ENCODE data around the gene CDR2.

Gene CDR2

DNA sequence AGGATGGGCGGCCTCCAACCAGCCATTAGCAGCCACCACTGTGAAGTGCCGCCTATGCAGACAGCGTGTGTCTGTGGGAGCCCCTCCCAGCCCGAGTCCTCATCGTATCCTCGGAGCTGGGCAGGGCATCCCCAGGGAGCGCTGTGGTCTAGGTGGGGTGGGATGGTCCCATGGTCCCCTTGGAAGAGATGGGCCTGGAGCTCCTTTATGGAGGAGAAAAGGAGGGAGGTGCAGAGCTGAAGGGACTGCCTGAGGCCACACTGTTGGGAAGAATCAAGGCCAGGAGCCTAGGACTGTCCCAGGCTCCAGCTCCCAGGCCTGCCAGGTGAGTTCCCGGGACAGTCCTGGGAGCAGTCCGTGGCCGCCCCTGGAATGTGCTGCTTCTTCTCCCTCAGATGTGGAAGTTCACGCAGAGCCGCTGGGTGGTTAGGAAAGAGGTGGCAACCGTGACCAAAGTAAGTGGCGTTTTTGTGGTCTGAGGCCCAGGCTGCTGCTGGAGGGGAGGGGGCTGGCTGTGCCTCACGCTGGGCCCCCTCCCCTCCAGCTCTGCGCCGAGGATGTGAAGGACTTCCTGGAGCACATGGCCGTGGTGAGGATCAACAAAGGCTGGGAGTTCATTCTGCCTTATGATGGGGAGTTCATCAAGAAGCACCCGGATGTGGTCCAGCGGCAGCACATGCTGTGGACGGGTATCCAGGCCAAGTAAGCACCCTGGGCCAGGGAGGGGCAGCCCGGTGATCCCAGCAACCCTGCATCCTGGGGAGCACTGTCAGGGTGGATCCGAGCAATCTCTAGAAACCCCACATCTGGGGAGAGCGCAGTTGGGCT, 50.2 kb downstream of the CDR2 start:
- DNase-seq (ENCODE audit: low read depth): no peak

DNA sequence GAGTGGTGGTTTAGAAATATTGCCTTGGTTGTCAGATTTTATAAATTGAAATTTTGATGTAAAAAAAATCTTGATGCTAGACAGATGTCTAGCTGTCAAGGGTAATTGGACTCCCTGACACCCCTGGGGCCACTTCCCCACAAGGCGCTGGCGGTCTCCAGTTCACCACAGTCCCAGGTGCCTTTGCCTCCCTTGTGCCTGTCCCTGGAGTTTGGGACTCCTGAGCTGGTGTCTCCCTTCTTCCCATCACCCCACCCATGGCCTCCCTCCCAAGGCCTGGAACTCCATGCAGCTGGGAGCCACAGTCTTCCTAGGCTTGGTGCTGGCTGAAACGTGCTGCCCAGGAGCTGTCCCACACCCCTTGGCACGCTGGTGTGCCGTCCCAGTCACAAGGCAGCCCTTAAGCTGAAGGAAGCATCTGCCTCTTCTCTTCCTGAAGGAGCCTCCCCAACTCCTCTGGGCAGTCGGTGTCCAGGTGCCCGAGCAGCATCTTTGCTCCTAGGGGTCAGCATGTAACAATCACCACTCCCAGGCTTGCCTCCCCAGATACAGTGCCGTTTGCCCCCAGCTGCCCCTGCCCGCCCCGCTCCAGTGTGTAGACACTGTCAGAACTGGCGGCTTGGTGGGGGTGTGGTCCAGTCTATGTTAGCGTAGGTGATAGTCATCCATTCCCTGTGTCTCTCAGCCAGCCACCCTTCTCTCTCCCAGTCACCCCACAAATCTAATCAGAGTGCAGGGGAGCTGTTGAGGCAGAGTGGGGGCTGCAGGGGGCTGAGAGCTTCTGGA, 51.1 kb downstream of the CDR2 start:
- no peak for DNase-seq (ENCODE audit: low read depth)

GRCh38 chr16:22322741-22323140, 51.7 kb downstream of the CDR2 start:
- no peak for DNase-seq (ENCODE audit: low read depth)

DNA sequence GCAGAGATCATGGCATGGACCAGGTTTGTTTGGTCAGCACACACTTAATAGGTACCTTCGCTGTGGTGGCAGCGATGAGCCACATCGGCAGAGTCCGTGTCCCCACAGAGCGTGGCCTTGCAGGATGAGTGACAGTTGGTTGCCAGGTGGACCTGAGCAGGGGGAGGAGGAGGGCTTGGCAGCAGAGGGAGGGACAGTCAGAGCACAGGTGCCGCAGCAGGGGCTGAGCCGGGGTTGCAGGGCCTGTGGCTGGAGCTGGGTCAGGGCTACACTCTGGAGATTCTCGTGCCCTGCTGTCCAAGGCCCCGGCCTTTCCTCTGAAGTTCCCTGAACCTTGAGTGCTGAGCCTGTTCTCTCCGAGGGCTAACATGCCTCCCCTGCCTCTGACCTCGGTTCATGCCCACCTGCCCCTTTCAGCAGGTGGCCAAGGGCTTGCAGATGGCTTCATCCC, 52.4 kb downstream of the CDR2 start:
- no peak for DNase-seq (ENCODE audit: low read depth)

GRCh38 chr16:22321340-22322001, 52.9 kb downstream of the CDR2 start:
- no peak for DNase-seq (ENCODE audit: low read depth)

DNA sequence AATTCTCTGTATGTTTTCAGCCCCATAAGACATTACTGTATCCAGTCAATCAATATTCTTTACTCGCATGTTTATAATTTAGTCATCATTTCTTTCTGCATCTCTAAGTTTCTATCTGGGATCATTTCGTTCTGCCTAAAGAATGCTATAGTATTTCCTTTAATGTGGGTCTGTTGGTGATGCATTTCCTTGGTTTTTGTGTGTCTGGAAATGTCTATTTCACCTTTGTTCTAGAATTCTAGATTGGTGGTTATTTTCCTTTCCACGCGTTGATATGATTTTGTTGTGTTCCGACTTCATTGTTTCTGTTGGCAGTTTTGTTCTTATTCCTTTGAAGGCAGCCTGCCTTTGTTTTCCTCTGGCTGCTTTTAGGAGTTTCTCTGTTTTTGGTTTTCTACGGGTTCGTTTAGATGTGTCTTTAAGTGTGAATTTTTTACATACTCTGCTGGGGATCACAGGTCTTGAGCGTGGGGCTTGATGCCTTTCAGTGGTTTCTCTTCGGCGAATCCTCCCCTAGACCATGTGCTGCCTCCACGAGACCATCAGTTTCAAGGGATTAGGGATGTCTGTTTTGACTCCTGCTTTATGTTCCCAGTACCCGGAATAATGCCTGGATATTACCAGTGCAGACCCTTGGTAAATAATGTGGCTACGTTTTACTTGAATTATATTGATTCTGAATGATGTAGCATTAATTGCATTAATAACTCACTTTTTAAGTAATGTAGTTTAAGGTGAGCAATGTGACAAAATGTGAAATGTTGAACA, 53.7 kb downstream of the CDR2 start:
- DNase-seq (ENCODE audit: low read depth): no peak

DNA sequence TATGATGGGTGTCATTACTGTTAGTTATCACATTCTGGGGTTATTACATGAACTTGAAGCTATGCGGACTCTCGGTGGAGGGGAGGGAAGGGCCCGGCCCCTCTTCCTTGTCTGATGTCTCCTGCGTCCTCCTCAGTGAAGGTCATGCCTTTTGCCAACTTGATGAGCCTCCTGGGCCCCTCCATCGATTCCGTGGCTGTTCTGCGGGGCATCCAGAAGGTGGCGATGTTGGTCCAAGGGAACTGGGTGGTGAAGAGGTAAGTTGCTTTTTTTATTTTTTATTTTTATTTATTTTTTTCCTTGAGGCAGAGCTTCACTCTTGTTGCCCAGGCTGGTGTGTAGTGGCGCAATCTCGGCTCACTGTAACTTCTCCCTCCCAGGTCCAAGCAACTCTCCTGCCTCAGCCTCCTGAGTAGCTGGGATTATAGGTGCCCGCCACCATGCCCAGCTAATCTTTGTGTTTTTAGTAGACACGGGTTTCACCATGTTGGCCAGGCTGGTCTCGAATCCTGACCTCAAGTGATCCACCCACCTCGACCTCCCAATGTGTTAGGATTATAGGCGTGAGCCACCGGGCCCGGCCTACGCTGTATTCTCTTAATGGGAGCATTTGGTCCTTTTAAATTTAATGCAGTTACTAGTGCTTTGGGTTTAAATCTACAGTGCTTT, 55.6 kb downstream of the CDR2 start:
- no peak for DNase-seq (ENCODE audit: low read depth)

DNA sequence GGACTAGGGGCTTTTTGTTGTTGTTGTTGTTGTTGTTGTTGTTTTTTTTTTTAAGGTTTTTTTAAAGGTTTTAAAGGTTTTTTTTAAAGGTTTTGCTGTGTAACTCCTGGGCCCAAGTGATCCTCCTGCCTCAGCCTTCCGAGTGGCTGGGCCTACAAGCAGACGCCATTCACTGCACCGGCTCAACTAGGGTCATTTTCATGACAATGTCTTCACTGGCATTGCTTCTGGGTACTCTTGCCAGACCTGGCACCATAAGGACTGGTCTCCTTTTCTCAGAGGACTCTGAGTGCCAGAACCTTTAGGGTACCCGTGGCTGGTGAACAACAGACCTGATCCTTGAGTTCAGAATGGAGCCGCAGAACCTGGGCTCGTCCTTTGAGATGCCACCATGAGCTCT, 56.8 kb downstream of the CDR2 start:
- DNase-seq (ENCODE audit: low read depth): no peak

DNA sequence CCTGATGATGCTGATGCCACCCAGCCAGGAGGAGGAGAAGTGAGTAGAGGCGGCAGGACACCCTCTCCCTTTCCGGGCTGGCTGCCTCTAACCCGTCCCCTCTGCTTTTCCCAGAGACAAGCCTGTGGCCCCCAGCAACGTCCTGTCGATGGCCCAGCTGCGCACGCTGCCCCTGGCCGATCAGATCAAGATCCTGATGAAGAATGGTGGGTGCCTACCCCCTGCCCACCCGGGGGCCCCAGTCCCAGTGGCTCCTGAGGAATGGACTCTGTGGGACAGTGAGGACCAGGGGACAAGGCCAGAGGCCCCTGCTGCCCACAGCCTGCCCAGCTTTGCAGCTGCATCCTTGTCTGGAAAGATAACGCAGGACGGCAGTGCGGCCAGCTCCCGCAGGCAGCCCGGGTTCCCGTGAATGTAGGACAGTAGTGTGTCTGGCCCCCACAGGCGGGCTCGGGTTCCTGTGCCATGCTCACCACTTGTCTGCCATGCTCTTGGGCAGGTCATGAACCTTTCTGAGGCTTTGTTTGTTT, 57.4 kb downstream of the CDR2 start:
- no peak for DNase-seq (ENCODE audit: low read depth)

- no peak for DNase-seq (ENCODE audit: low read depth)
Observed at GRCh38 chr16:22316411-22316811, 58.0 kb downstream of the CDR2 start.

DNA sequence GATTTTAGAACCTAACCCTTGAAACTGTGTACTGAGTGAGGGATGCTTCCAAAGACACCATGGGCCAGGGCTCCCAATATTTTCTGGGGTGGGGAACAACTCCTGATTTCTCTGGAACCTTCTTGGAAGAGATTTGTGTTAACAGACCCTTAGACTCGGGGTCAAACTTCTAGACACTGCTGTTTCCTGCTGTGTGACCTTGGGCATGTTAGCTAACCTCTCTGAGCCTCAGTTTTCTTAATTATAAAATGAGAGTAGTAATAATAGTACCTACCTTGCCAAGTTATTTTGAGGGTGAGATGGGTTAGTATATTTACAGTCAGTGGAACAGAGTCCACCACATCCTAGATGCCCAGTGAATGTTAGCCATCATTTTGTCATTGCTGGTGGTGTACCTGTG, 58.4 kb downstream of the CDR2 start:
- DNase-seq (ENCODE audit: low read depth): no peak

DNA sequence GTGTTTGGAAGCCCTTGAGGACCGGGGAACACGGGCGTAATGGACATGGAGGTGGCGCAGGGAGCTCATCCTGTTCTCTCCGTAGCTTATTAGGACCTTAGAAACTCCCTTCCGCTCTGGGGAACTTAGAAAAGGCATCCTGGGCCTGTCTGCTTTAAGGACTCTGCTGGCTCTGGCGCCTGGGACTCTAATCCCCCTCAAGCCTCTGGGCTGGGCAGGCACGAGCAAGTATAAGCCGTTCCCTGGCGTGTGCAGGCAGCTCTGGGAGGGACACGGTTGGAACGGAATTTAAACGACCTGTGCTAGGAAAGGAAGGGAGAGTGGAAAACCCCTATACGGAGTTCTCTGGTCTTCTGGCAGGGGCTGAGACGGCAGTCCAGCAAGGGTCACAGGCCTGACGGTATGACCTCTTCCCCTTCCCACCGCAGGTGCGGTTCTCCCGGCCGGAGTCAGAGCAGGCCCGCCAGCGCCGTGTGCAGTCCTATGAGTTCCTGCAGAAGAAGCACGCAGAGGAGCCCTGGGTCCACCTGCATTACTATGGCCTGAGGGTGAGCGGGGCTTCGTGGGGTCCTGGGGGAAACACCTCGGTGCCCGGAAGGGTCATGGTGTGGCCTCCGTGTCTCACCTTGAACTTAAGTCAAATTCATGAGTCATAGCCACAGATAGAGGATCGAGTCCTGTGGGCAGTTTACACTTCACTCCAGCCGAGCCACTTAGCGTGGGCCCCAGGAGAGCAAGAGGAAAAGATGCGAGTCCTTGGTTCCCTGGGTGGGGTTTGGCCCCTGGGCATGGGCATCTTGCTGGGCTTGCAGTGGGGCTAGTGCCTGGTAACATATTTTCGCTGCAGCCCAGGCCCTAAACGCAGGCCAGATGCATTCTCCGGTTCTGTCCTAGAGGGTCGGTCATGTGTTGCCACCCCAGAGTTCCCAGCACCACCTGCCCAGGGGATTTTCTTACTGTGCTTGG, 59.5 kb downstream of the CDR2 start:
- DNase-seq (ENCODE audit: low read depth): no peak

- DNase-seq (ENCODE audit: low read depth): no peak
Observed at GRCh38 chr16:22313876-22314470, 60.4 kb downstream of the CDR2 start.

DNA sequence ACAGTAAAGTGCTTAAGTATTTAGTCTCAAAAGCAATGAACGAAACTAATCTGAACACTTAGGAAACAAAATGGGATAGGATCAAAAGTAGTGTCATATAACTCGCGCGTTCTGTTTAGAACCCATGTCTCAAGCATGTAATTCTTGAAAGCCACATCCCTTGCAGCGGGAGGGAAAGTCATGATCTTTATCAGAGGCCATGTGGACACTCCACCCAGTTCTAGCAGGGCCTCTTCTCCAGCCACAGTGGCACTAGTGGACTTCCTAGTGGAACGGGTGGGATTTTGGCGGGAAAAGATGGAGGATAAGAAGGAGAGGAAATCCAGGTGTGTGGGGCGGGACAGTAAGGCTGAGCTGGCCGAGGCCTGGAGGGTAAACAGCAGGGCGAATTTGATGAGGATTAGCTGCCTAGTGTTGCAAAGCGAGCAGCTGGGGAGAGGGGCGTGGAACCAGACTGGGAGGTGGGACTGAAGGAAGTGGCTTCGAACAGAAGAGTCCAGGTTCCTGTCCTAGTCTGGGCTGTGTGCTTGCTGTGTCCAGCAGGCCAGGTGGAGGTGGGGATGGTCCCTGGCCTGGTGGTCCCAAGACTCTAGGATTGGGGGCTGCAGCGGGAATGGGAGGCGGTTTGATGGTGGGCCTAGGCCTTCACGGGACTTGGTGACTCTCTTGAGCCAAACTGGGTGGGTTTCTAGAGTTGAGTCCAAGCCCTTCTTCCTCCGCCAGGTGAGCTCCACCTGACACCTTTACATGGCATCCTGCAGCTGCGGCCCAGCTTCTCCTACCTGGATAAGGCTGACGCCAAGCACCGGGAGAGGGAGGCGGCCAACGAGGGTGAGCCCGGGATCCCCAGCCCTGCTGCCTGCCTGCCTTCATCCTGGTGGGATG, 61.3 kb downstream of the CDR2 start:
- no peak for DNase-seq (ENCODE audit: low read depth)

- no peak for DNase-seq (ENCODE audit: low read depth)
Observed at GRCh38 chr16:22311520-22311919, 62.9 kb downstream of the CDR2 start.

DNA sequence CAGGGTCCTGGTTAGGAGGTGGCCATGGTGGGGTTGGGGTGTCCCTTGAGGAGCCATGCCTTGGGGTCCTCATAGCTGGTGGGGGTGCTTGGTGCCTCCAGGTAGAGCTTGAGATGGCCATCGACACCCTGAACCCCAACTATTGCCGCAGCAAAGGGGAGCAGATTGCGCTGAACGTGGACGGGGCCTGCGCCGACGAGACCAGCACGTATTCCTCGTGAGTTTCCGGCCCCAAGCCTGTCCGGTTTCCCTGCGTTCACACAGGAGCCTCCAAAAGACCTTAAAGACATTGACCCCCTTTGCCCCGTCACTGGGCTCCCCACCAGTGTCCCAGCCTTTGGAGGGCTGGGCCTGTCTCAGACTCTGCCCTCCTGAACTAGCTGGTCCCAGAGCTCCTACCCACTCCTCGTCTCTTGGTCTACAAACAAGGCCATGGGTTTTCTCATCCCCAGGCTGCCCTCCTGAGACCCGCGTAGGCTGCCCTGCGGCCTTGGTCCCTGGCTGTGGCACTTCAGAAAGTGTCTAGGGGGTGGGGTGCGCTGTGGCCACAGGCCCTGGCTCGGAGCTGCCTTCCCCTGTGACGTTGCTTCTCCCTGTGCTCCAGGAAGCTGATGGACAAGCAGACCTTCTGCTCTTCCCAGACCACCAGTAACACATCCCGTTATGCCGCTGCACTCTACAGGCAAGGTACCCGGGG, 65.4 kb downstream of the CDR2 start:
- no peak for DNase-seq (ENCODE audit: low read depth)

DNA sequence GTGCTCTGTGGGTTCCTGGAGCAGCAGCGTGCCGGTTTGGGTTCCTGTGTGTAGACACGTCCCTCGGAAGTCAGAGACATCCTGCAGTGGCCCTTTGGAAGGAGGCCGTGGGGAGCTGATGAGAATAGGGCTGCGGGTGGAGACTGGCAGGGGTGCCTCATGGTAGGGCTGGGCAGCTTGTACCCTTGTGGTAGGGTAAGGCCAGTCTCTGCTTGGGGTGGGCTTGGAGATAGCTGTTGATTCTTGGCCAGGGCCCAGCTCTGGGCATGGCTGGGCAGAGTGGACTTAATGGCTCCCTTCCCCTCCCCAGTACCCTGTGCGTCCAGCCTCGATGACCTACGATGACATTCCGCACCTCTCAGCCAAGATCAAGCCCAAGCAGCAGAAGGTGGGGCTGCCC, 66.6 kb downstream of the CDR2 start:
- no peak for DNase-seq (ENCODE audit: low read depth)

DNA sequence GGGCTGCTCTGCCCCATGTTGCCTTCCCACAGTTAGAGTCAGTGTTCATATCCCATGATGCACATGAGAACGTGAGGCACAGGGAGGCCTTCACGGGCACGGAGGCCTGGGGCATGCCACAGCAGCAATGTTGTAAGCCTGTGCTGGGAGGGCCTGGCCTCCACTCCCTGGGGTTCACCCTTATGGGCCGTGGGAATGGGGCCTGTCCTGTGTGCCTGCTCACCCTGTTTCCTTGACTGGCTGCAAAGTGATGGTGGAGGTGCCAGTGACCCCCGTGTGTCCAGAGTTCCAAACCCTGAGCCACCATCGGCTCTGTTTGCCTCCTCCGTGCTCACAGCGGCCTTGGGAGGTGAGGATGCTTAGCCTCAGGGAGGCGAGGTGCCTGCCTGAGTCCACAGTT, 67.6 kb downstream of the CDR2 start:
- no peak for DNase-seq (ENCODE audit: low read depth)
